Mesodermal cell (in vitro differentiated cells): Measurements from ENCODE around the gene DUSP8.
A peak's percentile ranks its signal among the peaks of the same experiment; 100 is the strongest.
"Not testable (repeated sequence)": the region's sequence is repeated elsewhere in the genome, so short reads cannot be mapped to it uniquely, and the experiment has no call there.

Experiments
- H3K27ac ChIP-seq: 2 replicates; pipeline ENCODE4 v1.7.0; 2013; ENCODE audit warnings: mild to moderate bottlenecking, low read depth, low read length, moderate library complexity; ENCODE audit not compliant: severe bottlenecking
- H3K36me3 ChIP-seq: 2 replicates; pipeline ENCODE4 v1.7.1; 2013; ENCODE audit warnings: mild to moderate bottlenecking, low read length, moderate library complexity; ENCODE audit not compliant: control insufficient read depth, insufficient read depth
- H3K4me1 ChIP-seq: one replicate; pipeline ENCODE4 v1.7.1; 2013; ENCODE audit warnings: mild to moderate bottlenecking, low read length; ENCODE audit not compliant: insufficient read depth, control insufficient read depth, poor library complexity, severe bottlenecking
- H3K4me3 ChIP-seq: 2 replicates; pipeline ENCODE4 v1.7.0; 2013; ENCODE audit warnings: low read length, control low read depth, mild to moderate bottlenecking; ENCODE audit not compliant: insufficient read depth, poor library complexity, severe bottlenecking; ENCODE audit errors: extremely low read depth
- H3K9me3 ChIP-seq: 2 replicates; pipeline ENCODE4 v1.7.1; 2013; ENCODE audit warnings: mild to moderate bottlenecking, low read length, moderate library complexity; ENCODE audit not compliant: control insufficient read depth
- whole genome bisulfite sequencing, 2 experiments: methylation state at CpG; one replicate each; pipeline ENCODE4 v1.1.5; 2013; ENCODE audit warnings: missing lambda C conversion rate in 2 of 2; ENCODE audit not compliant: insufficient coverage in 2 of 2; 5-methylcytosine and 5-hydroxymethylcytosine counted together

The DUSP8 gene

DNA sequence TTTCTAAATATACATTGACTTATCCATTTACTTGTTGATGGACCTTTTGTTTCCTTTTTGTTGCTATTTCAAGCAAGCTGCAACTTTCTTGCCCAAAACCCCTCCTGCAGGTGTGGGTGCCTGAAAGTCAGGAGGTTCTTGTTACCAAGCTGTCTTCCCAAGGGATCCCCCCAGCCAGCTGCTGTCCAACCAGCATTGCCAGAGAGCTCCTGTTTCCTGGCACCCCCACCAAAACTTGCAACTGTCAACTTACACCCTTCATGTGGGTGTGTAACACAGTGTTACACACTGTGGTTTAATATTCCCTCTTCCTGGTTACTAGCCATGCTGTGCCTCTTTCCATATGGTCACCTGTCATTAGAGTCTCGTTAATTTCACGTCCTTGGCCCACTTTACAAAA lies 14.6 kb upstream of the DUSP8 start:
- H3K27ac ChIP-seq: no peak overlapping the region
- no peak overlapping the region for H3K4me3 ChIP-seq
- no CpG with 5 or more reads among the region's 2 CpGs for WGBS, 2 experiments
- H3K9me3 ChIP-seq: no peaks in the 10 kb centered on the region
- H3K36me3 ChIP-seq: no peaks in the 10 kb centered on the region
- no peaks in the 10 kb centered on the region for H3K4me1 ChIP-seq

DNA sequence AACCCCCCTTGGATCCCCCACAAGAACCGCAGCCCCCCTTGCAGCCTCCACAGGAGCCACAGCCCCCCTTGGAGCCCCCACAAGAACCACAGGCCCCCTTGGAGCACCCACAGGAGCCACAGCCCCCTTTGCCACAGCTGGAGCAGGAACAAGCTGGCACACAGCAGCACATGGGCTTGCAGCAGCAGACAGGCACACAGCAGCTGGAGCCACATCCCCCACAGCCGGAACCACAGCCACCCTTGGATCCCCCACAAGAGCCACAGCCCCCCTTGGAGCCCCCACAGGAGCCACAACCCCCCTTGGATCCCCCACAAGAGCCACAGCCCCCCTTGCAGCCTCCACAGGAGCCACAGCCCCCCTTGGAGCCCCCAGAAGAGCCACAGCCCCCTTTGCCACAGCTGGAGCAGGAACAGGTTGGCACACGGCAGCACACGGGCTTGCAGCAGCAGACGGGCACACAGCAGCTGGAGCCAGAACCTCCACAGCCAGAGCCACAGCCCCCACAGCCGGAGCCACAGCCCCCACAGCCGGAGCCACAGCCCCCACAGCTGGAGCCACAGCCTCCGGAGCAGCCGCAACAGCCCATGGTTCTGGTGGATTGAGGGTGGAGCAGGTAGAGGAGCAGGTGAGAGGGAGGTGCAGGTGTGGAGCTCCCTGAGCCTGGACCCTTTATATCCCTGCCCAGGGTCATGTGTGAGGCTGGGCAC lies 12.7 kb upstream of the DUSP8 start, which contains the start of gene KRTAP5-1:
TSS of gene KRTAP5-1 (minus strand) at position 623 of the 710 bp plus-strand sequence. CDS start at position 589, 34 bp downstream.
- not testable (repeated sequence) for H3K4me1 ChIP-seq, H3K36me3 ChIP-seq, H3K4me3 ChIP-seq, H3K9me3 ChIP-seq, H3K27ac ChIP-seq
- 83 to 97% methylated on average over 2 to 6 of the region's 9 CpGs for WGBS, 2 experiments

DNA sequence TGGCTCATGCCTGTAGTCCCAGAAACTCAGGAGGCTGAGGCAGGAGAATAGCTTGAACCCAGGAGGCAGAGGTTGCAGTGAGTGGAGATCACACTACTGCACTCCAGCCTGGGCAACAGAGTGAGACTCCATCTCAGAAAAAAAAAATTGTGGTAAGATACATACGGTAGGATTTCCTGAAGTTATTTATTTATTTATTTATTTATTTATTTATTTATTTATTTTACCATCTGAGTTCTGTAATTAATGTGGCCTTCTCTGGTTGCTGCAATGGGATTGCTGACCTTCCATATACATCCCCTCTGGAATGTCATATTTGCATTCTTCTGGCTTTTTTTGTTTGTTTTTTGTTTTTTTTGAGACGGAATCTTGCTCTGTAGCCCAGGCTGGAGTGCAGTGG lies 10.8 kb upstream of the DUSP8 start:
- 100% methylated on average over 1 of the region's 2 CpGs; no CpG with 5 or more reads in 1 of the 2 experiments for WGBS, 2 experiments
- H3K36me3 ChIP-seq: not testable (repeated sequence)

DNA sequence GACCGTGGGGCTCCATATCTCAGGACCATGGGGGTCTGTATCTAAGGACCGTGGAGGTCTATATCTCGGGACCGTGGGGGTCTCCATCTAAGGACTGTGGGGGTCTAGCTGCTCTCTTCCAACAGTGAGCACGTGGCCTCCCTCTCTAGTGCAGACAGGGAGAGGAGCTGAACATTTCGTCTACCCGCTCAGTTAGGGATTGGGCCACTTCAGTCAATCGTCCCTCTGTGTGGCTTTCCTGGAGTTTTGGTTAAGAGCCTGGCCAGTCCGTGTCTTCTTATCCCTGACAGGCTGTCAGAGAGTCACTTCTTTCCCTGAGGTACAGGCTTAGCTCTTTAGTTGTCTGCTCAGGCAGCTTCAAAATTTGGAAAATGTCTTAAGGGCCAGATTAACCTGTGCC lies 9.9 kb upstream of the DUSP8 start:
- H3K4me3 ChIP-seq: no peak overlapping the region
- no peaks in the 10 kb centered on the region for H3K36me3 ChIP-seq
- H3K9me3 ChIP-seq: peaks cover 13% of the 10 kb centered on the region
- H3K4me1 ChIP-seq: no peaks in the 10 kb centered on the region
- 84 to 88% methylated on average over 9 of the region's 9 CpGs for WGBS, 2 experiments
- H3K27ac ChIP-seq: no peak overlapping the region

More for the DNA sequence above, 10.8 kb upstream of the DUSP8 start:
- peaks cover 12% of the 10 kb centered on the region for H3K9me3 ChIP-seq
- not testable (repeated sequence) for H3K27ac ChIP-seq, H3K4me1 ChIP-seq, H3K4me3 ChIP-seq

DNA sequence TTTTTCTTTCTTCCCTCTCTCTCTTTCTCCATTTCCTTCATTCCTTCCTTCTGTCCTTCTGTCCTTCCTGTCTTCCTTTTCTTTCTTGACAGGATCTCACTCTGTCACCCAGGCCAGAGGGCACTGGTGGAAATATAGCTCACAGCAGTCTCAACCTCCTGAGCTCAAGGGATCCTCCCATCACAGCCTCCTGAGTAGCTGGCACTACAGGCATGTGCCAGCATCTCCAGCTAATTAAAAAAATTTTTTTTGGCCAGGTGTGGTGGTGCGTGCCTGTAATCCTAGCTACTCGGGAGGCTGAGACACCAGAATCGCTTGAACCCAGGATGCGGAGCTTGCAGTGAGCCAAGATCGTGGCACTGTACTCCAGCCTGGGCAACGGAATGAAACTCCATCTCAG lies 4.8 kb upstream of the DUSP8 start:
- Histone ChIP-seq H3K27ac (no peak overlapping the region), H3K36me3 (no peaks in the 10 kb centered on the region), H3K4me1 (peaks cover 4% of the 10 kb centered on the region), H3K9me3 (peaks cover 13% of the 10 kb centered on the region), H3K4me3 (no peak overlapping the region)
- 81 to 89% methylated on average over 6 of the region's 6 CpGs for WGBS, 2 experiments

DNA sequence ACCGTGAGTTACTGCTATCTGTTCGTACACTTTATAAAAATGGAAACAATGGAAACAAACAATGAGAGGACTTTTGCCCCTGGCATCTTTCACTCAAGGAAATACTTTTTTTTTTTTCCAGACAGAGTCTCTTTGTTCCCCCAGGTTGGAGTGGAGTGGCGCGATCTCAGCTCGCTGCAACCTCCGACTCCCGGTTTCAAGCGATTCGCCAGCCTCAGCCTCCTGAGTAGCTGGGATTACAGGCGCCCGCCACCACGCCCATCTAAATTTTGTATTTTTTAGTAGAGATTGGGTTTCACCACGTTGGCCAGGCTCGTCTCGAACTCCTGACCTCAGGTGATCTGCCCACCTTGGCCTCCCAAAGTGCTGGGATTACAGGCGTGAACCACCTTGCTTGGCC lies 3.7 kb upstream of the DUSP8 start:
- not testable (repeated sequence) for H3K4me1 ChIP-seq, H3K27ac ChIP-seq, H3K4me3 ChIP-seq, H3K36me3 ChIP-seq, H3K9me3 ChIP-seq
- WGBS, 2 experiments: 81 to 89% methylated on average over 10 to 14 of the region's 16 CpGs

DNA sequence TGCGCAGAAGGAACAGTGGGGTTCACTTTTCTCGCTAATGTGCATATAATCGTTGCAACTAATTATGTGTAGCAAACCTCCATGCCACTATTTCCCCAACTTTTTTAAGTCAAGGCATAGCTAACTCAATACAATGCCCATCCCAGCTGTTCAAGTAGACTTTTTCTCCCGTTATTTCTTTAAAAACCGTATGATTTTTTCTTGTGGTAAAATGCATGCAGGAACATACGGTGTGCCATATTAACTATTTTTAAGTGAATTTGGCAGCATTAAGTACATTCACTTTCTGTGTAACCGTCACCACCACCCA lies 2.8 kb upstream of the DUSP8 start:
- no peaks in the 10 kb centered on the region for H3K36me3 ChIP-seq
- H3K9me3 ChIP-seq: peaks cover 9% of the 10 kb centered on the region
- 13 to 18% methylated on average over 3 to 4 of the region's 7 CpGs for WGBS, 2 experiments
- H3K27ac ChIP-seq: no peak overlapping the region
- no peak overlapping the region for H3K4me3 ChIP-seq
- peaks cover 7% of the 10 kb centered on the region for H3K4me1 ChIP-seq

DNA sequence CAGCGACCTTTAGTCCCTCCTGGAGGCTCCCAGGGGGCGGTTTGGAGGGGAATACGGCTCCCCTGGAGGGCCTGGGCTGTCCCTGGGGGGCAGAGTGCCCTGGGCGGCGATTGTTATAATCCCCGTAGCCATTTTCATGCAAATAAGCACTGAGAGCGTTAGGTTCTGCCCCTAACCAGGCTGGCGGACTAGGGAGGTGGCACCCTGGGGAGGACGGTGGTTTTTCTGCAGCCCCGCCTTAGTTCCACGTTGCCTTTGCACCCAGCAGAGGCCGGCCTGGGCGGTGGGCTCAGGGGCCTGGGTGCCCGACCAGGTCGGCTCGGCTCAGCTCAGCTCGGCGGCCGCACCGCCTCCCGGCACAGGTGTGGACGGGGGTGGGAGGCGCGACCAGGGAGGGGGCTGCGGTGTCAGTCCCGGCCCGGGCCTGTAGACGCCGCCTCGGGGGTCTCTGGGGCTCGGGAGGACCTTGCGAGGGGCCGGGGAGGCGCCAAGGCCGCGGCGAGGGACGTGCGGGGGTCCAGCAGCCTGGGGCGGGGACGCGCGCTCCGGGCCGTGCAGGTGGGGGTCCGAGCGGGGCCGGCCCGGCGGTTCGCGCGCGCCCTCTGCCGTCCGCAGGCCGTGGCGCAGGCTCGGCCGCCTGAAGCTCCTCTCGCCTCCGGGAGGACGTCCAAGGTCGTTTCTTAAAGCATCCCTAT lies 2.3 kb upstream of the DUSP8 start:
- H3K4me1 ChIP-seq: peaks cover 7% of the 10 kb centered on the region
- H3K9me3 ChIP-seq: peaks cover 9% of the 10 kb centered on the region
- no peak overlapping the region for H3K27ac ChIP-seq
- 0 to 2% methylated on average over 46 to 54 of the region's 64 CpGs for WGBS, 2 experiments
- H3K4me3 ChIP-seq: no peak overlapping the region
- no peaks in the 10 kb centered on the region for H3K36me3 ChIP-seq

DNA sequence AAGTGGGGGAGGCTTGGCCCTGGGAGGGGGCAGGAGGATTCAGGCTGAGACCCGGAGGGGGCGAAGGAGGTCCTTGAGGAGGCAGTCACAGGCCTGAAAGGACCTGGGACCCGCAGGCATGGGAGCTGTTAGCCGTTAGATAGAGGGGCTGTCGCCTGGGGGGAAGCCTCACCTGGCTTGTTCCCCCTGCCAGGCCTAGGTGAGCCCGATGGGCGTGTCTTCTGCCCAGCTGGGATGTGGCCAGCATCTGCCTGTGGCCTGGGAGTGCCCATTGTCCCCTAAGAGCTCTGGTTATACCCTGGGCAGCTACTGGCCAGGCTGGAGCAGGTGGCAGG lies 1.8 kb upstream of the DUSP8 start:
- WGBS, 2 experiments: 2 to 8% methylated on average over 6 to 7 of the region's 7 CpGs
- Histone ChIP-seq H3K4me3 (no peak overlapping the region), H3K36me3 (no peaks in the 10 kb centered on the region), H3K27ac (no peak overlapping the region), H3K4me1 (peaks cover 7% of the 10 kb centered on the region), H3K9me3 (peaks cover 9% of the 10 kb centered on the region)

DNA sequence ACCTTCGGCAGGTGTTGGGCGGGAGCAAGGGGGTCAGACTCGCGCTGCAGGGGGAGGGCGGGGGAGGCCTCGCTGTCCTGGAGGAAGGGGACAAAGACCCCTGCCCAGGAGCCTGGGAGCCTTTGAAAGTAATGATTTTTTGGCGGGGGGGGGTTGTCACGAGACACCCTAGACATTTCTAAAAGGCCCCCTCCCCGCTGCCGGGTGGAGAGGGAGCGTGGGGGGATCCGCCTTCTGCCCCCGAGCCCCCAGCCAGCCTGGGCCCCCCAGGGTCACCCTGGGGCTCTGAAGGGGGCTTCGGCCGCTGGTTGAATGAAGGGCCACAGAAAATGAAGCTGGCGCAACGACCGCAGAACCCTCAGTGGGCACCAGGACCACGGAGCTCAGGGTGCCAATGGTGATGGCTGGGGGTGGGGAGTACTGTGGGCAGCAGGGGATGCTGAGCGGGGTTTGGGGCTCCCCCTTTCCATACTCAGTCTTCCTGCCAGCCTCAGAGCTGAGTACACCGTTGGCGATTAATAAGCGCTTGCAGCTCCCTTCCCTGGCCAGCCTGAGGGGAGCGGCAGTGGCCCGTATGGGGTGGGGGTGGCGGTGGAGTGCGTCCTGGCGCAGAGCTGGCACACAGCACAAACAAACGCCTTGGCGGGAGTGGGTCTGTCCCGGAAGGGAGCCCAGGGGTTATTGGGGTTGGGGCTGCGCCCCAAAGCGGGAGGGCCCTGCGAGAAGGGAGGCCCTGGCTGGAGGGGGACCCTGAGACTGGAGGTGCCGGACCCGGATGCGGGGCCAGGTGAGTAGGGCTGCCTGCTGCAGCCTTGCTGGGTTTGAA lies 1.2 kb upstream of the DUSP8 start:
- H3K9me3 ChIP-seq: peaks cover 4% of the 10 kb centered on the region
- H3K36me3 ChIP-seq: no peaks in the 10 kb centered on the region
- H3K4me3 ChIP-seq: peak overlapping the region; percentile 55
- H3K27ac ChIP-seq: no peak overlapping the region
- peaks cover 9% of the 10 kb centered on the region for H3K4me1 ChIP-seq
- 14 to 19% methylated on average over 16 to 27 of the region's 37 CpGs for WGBS, 2 experiments
